Suprapubic skin (tissue), 4 donors: ENCODE measurements around the gene SH3TC1.

Source experiments
- EP300 ChIP-seq: sonication (generic); formaldehyde crosslinking; IDR thresholded peaks from one replicate; pipeline ENCODE4 v1.6.1; 2017; ENCODE audit warnings: antibody characterized with exemption
- POLR2A ChIP-seq, 2 donors: fragments of 450-650 bp; IDR thresholded peaks; one replicate each; pipeline ENCODE4 v1.6.1; 2017; ENCODE audit warnings: antibody characterized with exemption in 2 of 2, mild to moderate bottlenecking in 2 of 2, moderate library complexity in 2 of 2
- POLR2AphosphoS5 ChIP-seq, 3 donors: sonication (generic); formaldehyde crosslinking; IDR thresholded peaks; one replicate each; pipeline ENCODE4 v1.6.1; 2017; ENCODE audit warnings: antibody characterized with exemption in 3 of 3

DNA sequence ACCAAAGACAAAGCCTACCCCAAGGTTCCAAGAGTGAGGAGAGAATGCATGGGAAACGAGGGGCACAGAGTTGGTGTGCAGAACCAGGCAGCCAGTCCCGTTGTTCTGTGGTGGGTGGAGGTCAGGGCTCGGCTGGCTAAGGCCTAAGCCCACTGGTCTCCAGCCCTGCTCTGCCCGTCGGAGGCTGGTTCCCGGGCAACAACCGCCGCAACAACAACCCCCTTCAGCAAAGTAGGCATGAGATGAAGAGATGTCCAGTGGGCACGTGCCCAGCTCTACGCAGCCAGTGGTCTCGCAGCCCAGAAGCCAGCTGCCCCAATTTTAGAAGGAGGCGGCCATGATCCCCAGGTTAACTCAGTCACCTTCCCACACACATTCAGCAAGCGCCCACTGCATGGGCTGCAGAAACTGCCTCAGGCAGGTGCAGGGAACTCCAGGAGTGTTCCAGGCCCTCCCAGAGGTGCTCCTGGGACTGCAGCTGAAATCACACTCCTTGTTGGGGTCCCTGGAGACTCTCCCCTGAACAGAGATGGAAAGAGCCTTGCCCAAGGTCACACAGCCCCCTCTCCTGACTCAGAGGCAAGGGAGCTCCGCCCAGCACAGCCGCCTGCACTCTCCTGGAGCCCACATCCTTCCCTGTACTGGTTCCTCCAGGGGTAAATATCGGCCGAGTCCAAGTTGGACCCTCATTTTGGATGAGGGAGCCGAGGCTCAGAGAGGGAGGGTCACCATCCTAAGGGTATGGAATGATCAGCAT is 45.1 kb downstream of the SH3TC1 start:
- TF ChIP-seq EP300 (no peak), POLR2AphosphoS5 (IDR thresholded peaks at IDR 0.05) (no peak), POLR2A (IDR thresholded peaks at IDR 0.05) (no peak)
